Stimulated activated CD4-positive, alpha-beta T cell treated with anti-CD3 and anti-CD28 coated beads, TNF-alpha, amount 100 ng/mL, for 24 hours (primary cell): ENCODE measurements around the gene WAS.
A peak's percentile ranks its signal among the peaks of the same experiment; 100 is the strongest.

Source experiments
- DNase-seq, 3 experiments: peaks; one replicate each; pipeline ENCODE4 v3.0.0-alpha.2; 2020; ENCODE audit warnings: low read depth in 3 of 3

The WAS gene

GRCh38 chrX:48711929-48712505 lies 28.4 kb downstream of the WAS start:
- no peak for DNase-seq

DNA sequence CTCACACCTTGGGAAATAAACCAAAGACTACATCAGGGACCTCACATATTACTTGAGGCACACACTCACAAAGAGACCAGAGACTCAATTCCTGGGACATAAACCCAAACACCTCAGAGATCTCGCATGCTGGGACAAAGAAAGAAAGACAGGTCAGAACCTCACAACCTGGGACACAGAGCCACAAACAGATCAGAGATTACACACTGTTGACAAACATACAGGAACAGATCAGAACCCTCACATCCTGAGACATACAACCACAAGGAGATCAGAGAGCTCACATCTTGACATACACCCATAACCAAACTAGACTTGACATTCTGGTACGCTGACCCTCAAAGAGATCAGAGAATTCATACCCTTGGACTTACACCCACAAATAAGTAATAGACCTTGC lies 30.2 kb downstream of the WAS start:
- DNase-seq, result no peak

DNA sequence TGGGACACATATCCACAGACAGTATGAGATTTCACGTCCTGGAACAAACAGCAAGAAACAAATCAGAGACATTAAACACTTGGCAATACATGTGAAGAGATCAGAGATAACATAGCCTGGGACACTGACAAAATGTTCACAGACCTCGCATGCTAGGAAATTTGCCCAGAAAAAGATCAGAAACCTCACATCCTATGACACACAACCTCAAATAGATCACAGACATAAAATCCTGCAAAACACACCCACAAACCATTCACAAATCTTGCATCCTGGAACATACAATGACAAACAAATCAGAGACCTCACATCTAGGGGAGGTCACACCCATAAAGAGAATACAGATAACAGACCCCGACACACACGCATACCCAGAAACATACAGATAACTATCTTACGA lies 31.0 kb downstream of the WAS start:
- no peak for DNase-seq

DNA sequence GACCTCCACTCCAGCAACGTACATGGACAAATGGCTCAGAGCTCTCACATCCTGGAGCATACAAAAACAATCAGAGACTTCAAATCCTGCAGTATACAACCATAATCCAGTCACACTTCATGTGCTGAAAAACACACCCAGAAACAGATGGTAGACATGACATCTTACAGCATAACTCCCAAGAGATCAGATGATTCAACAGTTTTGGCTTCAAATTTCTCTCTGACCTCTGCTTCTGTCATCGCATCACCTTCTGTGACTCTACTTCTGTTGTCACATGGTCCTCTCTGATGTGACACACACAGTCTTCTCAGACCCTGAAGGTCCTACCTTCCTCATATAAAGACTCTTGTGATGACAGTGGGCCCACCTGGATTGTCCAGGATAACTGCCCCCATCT lies 31.5 kb downstream of the WAS start:
- no peak for DNase-seq

GRCh38 chrX:48715876-48716502 lies 32.4 kb downstream of the WAS start:
- DNase-seq, result no peak

- no peak for DNase-seq
Observed at GRCh38 chrX:48719958-48720357, 36.4 kb downstream of the WAS start.

GRCh38 chrX:48720577-48721250 lies 37.1 kb downstream of the WAS start:
- no peak for DNase-seq

GRCh38 chrX:48721916-48722315 lies 38.3 kb downstream of the WAS start:
- no peak for DNase-seq

GRCh38 chrX:48726596-48726995 lies 43.0 kb downstream of the WAS start:
- no peak for DNase-seq

DNA sequence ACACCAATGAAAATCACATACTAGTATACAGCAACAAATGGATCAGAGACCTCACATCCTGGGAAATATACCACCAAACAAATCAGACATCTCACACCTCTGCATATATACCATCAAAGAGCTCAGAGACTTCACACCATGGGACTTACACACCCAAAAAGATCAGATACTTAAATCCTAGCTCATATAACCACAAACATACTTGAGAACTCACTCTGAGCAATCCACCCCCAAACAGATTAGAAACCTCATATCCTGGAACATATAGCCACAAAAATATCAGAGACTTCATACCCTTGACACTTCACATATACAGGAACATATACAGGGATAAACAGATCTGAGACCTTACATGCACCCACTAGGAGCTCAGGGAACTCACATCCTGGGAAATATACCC lies 45.1 kb downstream of the WAS start:
- no peak for DNase-seq

GRCh38 chrX:48736303-48736702 lies 52.7 kb downstream of the WAS start:
- no peak for DNase-seq

DNA sequence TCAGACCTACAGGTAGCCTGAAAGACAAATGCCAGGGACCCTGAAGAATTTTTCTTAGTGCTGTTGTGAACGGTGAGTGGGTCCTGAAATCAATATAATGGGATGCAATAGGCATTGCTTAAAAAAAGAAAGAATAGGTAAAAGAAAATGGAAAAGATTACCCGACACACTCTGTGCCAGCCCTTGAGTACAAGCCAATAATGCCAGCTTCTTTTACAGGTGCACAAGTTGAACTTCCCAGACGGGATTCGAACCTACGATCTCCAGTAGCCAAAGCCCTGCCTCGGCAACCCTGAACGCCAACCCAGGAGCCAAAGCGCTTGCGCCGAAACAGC lies 53.2 kb downstream of the WAS start:
- DNase-seq, result no peak

DNA sequence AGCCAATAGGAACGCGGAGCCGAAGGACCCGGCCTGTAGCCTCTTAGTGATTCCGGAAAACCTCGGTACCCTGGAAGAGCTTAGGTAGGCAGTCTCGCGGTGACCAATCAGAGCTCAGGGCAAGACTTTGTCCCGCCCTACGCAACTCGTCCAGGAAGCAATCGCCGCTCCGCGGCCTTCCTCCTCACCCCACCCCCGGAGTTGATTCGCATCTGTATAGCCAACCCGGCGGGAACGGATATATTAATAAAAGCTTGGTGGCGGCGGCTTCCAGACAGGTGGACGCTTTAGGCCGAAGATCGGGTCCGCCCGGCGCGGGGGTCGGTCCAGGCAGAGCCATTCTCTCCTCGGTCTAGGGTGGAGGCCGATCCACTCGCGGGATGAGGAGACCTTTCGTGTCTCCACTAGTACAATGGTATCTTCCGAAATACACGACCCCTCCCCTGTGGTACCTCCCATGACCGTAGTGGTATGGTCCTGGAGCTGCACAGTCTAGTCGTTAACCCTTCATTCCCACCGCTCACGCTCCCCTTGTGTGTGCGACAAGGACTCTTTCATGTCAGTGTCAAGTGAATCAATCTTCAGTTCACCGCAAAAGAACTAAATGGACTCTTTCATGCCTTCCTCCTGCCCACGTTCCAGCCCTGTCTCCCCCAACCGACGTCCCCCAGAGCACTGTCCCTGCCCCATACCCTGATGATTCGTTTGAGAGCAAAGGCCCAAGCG lies 53.8 kb downstream of the WAS start:
- peak; percentile 63 to 84 (median 74) for DNase-seq

- DNase-seq, result no peak
Observed at GRCh38 chrX:48737940-48738339, 54.3 kb downstream of the WAS start.
